Right ventricle myocardium superior (tissue), 1 donor: ENCODE results near the gene EDDM13. TPM values are rescaled to one million over a fixed set of nuclear protein-coding genes. Genes with fewer than 3 reads are reported as not detected.

ENCODE experiments used
- total RNA-seq: library from RNA; stranded (reverse); fragmentation: NEBNext Ultra II Directional; extraction: Animal tissue kit (Norgen Biotek cat#: 25700); gene quantifications from one replicate; pipeline ENCODE4 v1.2.1, GENCODE V29; 2021
- donor health status: DM: no; HTN: yes; CAD: no; lungs with severe emphysema.

Gene EDDM13
- total RNA-seq, 1 donor from 2014 or later, result not detected

Other genes with a start within 250 kb of the EDDM13 start
- 33.9 TPM for gene ZNF787, start 151.5 kb upstream of the EDDM13 start, total RNA-seq
- 26.7 TPM for gene ZNF444, start 131.5 kb upstream of the EDDM13 start, total RNA-seq
- gene GALP, start 96.7 kb upstream of the EDDM13 start, total RNA-seq, result not detected
- not detected for gene ZSCAN5B, start 75.0 kb upstream of the EDDM13 start, total RNA-seq
- gene ZSCAN5C, start 70.5 kb upstream of the EDDM13 start, total RNA-seq, result not detected
- gene ZSCAN5A, start 42.1 kb downstream of the EDDM13 start, total RNA-seq, result 16.0 TPM
- 3.8 TPM for gene ZNF582, start 120.8 kb downstream of the EDDM13 start, total RNA-seq
- 6.1 TPM for gene ZNF583, start 131.6 kb downstream of the EDDM13 start, total RNA-seq
- gene ZNF667, start 204.6 kb downstream of the EDDM13 start, total RNA-seq, result 5.0 TPM
- 6.2 TPM for gene ZNF471, start 235.1 kb downstream of the EDDM13 start, total RNA-seq